Posterior vena cava (tissue), 2 donors: ENCODE results near the gene KANSL1. TPM values are rescaled to one million over a fixed set of nuclear protein-coding genes. Genes with fewer than 3 reads are reported as not detected.
"Not testable (repeated sequence)": the region's sequence is repeated elsewhere in the genome, so short reads cannot be mapped to it uniquely, and the experiment has no call there.

Source experiments
- DNase-seq: peaks from one replicate; pipeline ENCODE4 v3.0.0-alpha.2; 2020; ENCODE audit warnings: low spot score
- intact Hi-C, 2 donors: fragments of 100-400 bp; cut with DNase I; formaldehyde crosslinking; loops; one replicate each; pipeline versions ENCODE4 v1.14.1 to v1.14.2; 2022 to 2023
- total RNA-seq, 2 donors: library from RNA; stranded (reverse); fragmentation: NEBNext Ultra II Directional; extraction: Animal tissue kit (Norgen Biotek cat#: 25700); gene quantifications; one replicate each; pipeline ENCODE4 v1.2.1, GENCODE V29; 2021
- donor health status: DM: yes; HTN: yes; CAD: no.
- donor health status: DM: yes; HTN: yes; CAD: no.

KANSL1 gene
- total RNA-seq, 2 donors from 2014 or later = 65.9 to 73.1 TPM

DNA sequence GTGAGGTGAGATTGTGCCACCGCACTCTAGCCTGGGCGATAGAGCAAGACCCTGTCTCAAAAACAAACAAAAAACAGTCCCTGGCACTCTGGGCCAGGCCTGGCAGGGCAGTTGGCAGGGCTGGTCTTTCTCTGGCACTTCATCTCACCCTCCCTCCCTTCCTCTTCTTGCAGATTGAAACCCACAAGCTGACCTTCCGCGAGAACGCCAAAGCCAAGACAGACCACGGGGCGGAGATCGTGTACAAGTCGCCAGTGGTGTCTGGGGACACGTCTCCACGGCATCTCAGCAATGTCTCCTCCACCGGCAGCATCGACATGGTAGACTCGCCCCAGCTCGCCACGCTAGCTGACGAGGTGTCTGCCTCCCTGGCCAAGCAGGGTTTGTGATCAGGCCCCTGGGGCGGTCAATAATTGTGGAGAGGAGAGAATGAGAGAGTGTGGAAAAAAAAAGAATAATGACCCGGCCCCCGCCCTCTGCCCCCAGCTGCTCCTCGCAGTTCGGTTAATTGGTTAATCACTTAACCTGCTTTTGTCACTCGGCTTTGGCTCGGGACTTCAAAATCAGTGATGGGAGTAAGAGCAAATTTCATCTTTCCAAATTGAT is 169.3 kb downstream of the KANSL1 start:
- no peak for DNase-seq
- intact Hi-C loops = no loop called here

DNA sequence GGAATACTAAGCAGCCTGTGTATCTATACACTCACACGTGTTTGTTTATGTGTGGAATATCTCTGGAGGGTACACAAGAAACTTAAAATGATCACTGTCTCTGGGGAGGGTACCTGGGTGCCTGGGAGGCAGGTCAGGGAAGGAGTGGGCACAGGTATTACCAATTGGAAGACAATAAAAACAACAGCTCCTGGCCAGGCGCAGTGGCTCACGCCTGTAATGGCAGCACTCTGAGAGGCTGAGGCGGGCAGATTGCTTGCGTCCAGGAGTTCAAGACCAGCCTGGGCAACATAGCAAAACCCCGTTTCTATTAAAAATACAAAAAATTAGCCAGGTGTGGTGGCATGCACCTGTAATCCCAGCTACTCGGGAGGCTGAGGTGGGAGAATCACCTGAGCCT is 169.9 kb downstream of the KANSL1 start:
- intact Hi-C loops, DNase-seq: not testable (repeated sequence)

DNA sequence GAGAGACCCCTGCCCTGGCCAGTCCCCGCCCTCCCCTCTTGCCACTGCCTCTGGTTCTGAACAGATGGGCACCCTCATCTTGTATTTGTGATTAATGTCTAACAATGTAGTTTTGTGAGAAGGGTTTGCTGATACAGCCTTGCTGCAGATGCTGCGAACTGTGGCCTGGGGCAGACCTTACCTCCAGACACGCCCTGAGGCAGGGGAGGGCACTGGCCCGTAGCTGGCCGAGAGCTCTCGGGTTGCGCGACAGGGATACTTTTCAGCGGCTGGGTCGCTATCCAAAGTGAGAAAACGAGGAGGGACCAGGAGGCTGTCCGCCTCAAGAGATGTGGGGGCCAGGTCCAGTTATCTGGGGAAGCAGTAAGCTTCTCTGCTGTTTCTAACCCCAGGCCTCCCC is 172.2 kb downstream of the KANSL1 start:
- intact Hi-C loops = no loop called here
- DNase-seq = no peak

DNA sequence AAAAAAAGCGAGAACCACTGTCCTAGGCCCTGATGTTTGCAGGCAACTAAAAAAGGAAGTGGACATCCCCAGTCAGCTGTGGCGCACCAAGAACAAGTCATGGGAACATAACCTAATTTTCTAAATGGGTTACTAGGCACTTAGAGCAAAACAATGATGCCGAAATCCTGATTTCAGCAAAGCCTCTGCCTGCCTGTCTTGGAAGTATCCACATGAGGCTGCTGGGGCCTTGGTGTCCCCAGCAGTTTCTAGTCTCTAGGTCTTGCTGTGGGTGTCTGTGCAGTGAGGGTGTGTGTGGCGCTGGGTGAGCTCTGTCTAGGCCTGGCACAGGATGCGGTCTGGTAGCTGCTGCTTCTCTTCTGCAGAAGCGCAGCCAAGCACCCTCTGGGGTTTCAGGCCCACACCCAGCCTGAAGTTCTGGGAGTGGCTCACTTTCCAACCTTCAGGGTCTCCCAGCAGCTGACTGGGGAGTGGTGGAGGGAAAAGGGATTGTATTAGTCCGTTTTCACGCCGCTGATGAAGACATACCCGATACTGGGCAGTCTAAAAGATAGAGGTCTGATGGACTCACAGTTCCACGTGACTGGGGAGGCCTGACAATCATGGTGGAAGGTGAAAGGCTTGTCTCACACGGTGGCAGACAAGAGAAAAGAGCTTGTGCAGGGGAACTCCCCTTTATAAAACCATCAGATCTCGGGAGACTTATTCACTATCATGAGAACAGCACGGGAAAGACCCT is 173.0 kb downstream of the KANSL1 start:
- intact Hi-C loops = no loop called here
- no peak for DNase-seq

DNA sequence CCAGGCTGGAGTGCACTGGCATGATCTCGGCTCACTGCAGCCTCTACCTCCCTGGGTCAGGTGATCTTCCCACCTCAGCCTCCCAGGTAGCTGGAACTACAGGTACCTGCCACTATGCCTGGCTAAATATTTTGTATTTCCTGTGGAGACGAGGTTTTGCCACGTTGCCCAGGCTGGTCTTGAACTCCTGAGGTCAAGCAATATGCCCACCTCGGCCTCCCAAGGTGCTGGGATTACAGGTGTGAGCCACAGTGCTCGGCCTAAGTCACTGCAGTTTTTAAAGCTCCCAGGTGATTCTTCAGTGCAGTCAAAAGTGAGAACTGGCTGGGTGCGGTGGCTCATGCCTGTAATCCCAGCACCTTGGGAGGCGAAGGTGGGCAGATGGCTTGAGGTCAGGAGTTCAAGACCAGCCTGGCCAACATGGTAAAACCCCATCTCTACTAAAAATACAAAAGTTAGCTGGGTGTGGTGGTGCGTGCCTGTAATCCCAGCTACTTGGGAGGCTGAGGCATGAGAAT is 173.8 kb downstream of the KANSL1 start:
- intact Hi-C loops, DNase-seq: not testable (repeated sequence)

DNA sequence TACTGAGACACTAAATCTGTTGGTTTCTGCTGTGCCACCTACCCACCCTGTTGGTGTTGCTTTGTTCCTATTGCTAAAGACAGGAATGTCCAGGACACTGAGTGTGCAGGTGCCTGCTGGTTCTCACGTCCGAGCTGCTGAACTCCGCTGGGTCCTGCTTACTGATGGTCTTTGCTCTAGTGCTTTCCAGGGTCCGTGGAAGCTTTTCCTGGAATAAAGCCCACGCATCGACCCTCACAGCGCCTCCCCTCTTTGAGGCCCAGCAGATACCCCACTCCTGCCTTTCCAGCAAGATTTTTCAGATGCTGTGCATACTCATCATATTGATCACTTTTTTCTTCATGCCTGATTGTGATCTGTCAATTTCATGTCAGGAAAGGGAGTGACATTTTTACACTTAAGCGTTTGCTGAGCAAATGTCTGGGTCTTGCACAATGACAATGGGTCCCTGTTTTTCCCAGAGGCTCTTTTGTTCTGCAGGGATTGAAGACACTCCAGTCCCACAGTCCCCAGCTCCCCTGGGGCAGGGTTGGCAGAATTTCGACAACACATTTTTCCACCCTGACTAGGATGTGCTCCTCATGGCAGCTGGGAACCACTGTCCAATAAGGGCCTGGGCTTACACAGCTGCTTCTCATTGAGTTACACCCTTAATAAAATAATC is 179.6 kb downstream of the KANSL1 start:
- intact Hi-C loops = no loop called here
- peak; percentile 47 for DNase-seq

DNA sequence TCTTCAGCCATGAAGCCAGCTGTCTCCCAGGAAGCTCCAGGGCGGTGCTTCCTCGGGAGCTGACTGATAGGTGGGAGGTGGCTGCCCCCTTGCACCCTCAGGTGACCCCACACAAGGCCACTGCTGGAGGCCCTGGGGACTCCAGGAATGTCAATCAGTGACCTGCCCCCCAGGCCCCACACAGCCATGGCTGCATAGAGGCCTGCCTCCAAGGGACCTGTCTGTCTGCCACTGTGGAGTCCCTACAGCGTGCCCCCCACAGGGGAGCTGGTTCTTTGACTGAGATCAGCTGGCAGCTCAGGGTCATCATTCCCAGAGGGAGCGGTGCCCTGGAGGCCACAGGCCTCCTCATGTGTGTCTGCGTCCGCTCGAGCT is 180.1 kb downstream of the KANSL1 start:
- intact Hi-C loops = no loop called here
- DNase-seq = peak; percentile 77

DNA sequence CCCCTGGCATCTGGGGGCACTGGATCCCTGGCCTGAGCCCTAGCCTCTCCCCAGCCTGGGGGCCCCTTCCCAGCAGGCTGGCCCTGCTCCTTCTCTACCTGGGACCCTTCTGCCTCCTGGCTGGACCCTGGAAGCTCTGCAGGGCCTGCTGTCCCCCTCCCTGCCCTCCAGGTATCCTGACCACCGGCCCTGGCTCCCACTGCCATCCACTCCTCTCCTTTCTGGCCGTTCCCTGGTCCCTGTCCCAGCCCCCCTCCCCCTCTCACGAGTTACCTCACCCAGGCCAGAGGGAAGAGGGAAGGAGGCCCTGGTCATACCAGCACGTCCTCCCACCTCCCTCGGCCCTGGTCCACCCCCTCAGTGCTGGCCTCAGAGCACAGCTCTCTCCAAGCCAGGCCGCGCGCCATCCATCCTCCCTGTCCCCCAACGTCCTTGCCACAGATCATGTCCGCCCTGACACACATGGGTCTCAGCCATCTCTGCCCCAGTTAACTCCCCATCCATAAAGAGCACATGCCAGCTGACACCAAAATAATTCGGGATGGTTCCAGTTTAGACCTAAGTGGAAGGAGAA is 180.6 kb downstream of the KANSL1 start:
- peak; percentile 47 for DNase-seq
- intact Hi-C loops = no loop called here

DNA sequence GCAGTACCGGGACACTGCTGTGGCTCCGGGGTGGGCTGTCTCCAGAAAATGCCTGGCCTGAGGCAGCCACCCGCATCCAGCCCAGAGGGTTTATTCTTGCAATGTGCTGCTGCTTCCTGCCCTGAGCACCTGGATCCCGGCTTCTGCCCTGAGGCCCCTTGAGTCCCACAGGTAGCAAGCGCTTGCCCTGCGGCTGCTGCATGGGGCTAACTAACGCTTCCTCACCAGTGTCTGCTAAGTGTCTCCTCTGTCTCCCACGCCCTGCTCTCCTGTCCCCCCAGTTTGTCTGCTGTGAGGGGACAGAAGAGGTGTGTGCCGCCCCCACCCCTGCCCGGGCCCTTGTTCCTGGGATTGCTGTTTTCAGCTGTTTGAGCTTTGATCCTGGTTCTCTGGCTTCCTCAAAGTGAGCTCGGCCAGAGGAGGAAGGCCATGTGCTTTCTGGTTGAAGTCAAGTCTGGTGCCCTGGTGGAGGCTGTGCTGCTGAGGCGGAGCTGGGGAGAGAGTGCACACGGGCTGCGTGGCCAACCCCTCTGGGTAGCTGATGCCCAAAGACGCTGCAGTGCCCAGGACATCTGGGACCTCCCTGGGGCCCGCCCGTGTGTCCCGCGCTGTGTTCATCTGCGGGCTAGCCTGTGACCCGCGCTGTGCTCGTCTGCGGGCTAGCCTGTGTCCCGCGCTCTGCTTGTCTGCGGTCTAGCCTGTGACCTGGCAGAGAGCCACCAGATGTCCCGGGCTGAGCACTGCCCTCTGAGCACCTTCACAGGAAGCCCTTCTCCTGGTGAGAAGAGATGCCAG is 181.3 kb downstream of the KANSL1 start:
- DNase-seq = peak; percentile 69
- intact Hi-C loops = no loop called here

DNA sequence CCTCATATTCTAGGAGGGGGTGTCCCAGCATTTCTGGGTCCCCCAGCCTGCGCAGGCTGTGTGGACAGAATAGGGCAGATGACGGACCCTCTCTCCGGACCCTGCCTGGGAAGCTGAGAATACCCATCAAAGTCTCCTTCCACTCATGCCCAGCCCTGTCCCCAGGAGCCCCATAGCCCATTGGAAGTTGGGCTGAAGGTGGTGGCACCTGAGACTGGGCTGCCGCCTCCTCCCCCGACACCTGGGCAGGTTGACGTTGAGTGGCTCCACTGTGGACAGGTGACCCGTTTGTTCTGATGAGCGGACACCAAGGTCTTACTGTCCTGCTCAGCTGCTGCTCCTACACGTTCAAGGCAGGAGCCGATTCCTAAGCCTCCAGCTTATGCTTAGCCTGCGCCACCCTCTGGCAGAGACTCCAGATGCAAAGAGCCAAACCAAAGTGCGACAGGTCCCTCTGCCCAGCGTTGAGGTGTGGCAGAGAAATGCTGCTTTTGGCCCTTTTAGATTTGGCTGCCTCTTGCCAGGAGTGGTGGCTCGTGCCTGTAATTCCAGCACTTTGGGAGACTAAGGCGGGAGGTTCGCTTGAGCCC is 182.5 kb downstream of the KANSL1 start:
- intact Hi-C loops = no loop called here

DNA sequence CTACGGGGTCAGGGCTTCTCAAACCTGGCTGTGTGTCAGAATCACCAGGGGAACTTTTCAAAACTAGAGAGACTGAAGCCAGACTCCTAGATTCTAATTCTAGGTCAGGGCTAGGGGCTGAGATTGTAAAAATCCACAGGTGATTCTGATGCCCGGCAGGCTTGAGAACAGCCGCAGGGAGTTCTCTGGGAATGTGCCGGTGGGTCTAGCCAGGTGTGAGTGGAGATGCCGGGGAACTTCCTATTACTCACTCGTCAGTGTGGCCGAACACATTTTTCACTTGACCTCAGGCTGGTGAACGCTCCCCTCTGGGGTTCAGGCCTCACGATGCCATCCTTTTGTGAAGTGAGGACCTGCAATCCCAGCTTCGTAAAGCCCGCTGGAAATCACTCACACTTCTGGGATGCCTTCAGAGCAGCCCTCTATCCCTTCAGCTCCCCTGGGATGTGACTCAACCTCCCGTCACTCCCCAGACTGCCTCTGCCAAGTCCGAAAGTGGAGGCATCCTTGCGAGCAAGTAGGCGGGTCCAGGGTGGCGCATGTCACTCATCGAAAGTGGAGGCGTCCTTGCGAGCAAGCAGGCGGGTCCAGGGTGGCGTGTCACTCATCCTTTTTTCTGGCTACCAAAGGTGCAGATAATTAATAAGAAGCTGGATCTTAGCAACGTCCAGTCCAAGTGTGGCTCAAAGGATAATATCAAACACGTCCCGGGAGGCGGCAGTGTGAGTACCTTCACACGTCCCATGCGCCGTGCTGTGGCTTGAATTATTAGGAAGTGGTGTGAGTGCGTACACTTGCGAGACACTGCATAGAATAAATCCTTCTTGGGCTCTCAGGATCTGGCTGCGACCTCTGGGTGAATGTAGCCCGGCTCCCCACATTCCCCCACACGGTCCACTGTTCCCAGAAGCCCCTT is 183.3 kb downstream of the KANSL1 start:
- peak; percentile 82 for DNase-seq
- intact Hi-C loops = no loop called here

More for the DNA sequence above, 182.5 kb downstream of the KANSL1 start:
- DNase-seq = peak; percentile 61

DNA sequence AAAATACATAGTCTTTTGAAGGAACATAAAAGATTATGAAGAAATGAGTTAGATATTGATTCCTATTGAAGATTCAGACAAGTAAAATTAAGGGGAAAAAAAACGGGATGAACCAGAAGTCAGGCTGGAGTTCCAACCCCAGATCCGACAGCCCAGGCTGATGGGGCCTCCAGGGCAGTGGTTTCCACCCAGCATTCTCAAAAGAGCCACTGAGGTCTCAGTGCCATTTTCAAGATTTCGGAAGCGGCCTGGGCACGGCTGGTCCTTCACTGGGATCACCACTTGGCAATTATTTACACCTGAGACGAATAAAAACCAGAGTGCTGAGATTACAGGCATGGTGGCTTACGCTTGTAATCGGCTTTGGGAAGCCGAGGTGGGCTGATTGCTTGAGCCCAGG is 184.6 kb downstream of the KANSL1 start:
- intact Hi-C loops = no loop called here
- no peak for DNase-seq

DNA sequence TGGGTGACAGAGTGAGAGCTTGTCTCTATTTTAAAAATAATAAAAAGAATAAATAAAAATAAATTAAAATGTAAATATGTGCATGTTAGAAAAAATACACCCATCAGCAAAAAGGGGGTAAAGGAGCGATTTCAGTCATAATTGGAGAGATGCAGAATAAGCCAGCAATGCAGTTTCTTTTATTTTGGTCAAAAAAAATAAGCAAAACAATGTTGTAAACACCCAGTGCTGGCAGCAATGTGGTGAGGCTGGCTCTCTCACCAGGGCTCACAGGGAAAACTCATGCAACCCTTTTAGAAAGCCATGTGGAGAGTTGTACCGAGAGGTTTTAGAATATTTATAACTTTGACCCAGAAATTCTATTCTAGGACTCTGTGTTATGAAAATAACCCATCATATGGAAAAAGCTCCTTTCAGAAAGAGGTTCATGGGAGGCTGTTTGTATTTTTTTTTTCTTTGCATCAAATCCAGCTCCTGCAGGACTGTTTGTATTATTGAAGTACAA is 185.7 kb downstream of the KANSL1 start:
- intact Hi-C loops = no loop called here

DNA sequence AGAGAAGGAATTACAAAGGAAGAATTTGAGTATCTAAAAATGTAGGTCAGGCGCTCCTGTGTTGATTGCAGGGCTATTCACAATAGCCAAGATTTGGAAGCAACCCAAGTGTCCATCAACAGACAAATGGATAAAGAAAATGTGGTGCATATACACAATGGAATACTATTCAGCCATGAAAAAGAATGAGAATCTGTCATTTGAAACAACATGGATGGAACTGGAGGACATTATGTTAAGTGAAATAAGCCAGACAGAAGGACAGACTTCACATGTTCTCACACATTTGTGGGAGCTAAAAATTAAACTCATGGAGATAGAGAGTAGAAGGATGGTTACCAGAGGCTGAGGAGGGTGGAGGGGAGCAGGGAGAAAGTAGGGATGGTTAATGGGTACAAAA is 187.1 kb downstream of the KANSL1 start:
- intact Hi-C loops, DNase-seq: not testable (repeated sequence)

More for the DNA sequence above, 185.7 kb downstream of the KANSL1 start:
- DNase-seq = no peak

DNA sequence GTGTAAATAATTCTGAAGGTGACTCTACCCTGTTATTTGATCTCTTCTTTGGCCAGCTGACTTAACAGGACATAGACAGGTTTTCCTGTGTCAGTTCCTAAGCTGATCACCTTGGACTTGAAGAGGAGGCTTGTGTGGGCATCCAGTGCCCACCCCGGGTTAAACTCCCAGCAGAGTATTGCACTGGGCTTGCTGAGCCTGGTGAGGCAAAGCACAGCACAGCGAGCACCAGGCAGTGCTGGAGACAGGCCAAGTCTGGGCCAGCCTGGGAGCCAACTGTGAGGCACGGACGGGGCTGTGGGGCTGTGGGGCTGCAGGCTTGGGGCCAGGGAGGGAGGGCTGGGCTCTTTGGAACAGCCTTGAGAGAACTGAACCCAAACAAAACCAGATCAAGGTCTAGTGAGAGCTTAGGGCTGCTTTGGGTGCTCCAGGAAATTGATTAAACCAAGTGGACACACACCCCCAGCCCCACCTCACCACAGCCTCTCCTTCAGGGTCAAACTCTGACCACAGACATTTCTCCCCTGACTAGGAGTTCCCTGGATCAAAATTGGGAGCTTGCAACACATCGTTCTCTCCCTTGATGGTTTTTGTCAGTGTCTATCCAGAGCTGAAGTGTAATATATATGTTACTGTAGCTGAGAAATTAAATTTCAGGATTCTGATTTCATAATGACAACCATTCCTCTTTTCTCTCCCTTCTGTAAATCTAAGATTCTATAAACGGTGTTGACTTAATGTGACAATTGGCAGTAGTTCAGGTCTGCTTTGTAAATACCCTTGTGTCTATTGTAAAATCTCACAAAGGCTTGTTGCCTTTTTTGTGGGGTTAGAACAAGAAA is 189.1 kb downstream of the KANSL1 start:
- no peak for DNase-seq
- intact Hi-C loops = no loop called here

DNA sequence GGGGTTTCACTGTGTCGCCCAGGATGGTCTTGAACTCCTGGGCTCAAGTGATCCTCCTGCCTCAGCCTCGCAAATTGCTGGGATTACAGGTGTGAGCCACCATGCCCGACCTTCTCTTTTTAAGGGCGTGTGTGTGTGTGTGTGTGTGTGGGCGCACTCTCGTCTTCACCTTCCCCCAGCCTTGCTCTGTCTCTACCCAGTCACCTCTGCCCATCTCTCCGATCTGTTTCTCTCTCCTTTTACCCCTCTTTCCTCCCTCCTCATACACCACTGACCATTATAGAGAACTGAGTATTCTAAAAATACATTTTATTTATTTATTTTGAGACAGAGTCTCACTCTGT is 190.3 kb downstream of the KANSL1 start:
- intact Hi-C loops = no loop called here
- no peak for DNase-seq
